ENCODE results near the gene CIDEC. TPM values are rescaled to one million over a fixed set of nuclear protein-coding genes. Genes with fewer than 3 reads are reported as not detected.
A peak's percentile ranks its signal among the peaks of the same experiment; 100 is the strongest.

The CIDEC gene
- total RNA-seq, 1 experiment from 2014 or later = 1.9 TPM

DNA sequence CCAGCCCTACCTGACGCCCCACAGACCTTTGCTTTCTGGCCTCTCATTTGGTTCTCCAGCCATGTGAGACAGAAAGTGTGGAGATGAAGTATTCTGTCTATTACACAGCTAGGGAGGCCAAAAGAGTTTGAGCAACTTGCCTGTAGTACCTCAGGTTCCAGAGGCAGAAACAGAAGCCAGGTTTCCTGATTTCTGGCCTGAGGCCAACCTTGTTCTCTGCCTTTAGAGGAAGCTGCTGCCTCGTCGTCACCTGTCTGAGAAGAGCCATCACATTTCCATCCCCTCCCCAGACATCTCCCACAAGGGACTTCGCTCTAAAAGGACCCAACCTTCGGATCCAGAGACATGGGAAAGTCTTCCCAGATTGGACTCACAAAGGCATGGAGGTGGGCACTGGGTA is 26.4 kb upstream of the CIDEC start:
- Mint-ChIP-seq H3K4me1 (ENCODE audit: low read depth, unreplicated experiment) (peaks cover under 1% of the 10 kb centered on the region), H3K36me3 (ENCODE audit: insufficient read depth, unreplicated experiment) (peaks cover 56% of the 10 kb centered on the region), H3K4me3 (ENCODE audit: unreplicated experiment) (no peak overlapping the region), H3K27me3 (ENCODE audit: insufficient read depth, unreplicated experiment) (no peaks in the 10 kb centered on the region), H3K27ac (ENCODE audit: unreplicated experiment) (no peak overlapping the region), H3K9me3 (ENCODE audit: unreplicated experiment) (no peaks in the 10 kb centered on the region)
- DNase-seq = no peak
- intact Hi-C loops (cut with micrococcal nuclease; ENCODE audit: unreplicated experiment) = no loop called here
- H3K36me3 ChIP-seq (ENCODE audit: control insufficient read depth, insufficient read depth, low read length) = peaks cover 6% of the 10 kb centered on the region
- no peaks in the 10 kb centered on the region for H3K9me3 ChIP-seq
- no TSS peak for BruUV-seq (replicated peaks)
- ChIA-PET POLR2A (no interaction called here), CTCF (no interaction called here)
- TF ChIP-seq, protein P1, sequence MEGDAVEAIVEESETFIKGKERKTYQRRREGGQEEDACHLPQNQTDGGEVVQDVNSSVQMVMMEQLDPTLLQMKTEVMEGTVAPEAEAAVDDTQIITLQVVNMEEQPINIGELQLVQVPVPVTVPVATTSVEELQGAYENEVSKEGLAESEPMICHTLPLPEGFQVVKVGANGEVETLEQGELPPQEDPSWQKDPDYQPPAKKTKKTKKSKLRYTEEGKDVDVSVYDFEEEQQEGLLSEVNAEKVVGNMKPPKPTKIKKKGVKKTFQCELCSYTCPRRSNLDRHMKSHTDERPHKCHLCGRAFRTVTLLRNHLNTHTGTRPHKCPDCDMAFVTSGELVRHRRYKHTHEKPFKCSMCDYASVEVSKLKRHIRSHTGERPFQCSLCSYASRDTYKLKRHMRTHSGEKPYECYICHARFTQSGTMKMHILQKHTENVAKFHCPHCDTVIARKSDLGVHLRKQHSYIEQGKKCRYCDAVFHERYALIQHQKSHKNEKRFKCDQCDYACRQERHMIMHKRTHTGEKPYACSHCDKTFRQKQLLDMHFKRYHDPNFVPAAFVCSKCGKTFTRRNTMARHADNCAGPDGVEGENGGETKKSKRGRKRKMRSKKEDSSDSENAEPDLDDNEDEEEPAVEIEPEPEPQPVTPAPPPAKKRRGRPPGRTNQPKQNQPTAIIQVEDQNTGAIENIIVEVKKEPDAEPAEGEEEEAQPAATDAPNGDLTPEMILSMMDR (IDR thresholded peaks at IDR 0.05; ENCODE audit: insufficient read depth in 1 of 2, low read depth in 1 of 2, low read length in 1 of 2, severe bottlenecking in 1 of 2, unreplicated experiment in 1 of 2) = no peak
- H3K4me3 ChIP-seq (ENCODE audit: low read depth, low read length) = no peak overlapping the region
- H3K4me1 ChIP-seq = peaks cover 16% of the 10 kb centered on the region
- no peaks in the 10 kb centered on the region for H3K27me3 ChIP-seq (replicated peaks; ENCODE audit: control insufficient read depth, insufficient read depth, low read length)

DNA sequence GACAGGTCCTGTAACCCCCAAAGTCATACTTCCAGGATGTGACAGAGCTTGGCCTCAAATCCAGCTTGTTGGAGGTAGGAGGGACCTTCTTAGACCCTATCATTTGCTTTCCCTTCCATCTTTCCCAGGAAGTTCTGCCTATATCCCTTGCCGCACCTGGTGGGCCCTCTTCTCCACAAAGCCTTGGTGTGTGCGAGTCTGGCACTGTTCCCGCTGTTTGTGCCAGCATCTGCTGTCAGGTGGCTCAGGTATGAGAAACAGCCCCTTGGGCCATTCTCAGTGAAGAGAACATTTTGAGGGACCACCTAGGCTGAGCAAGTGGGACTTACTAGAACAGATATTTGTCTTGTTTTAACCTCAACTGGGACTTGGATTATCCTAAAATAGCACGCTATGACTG is 23.9 kb upstream of the CIDEC start:
- peak overlapping the region; percentile 54 for H3K4me3 ChIP-seq (ENCODE audit: low read depth, low read length)

DNA sequence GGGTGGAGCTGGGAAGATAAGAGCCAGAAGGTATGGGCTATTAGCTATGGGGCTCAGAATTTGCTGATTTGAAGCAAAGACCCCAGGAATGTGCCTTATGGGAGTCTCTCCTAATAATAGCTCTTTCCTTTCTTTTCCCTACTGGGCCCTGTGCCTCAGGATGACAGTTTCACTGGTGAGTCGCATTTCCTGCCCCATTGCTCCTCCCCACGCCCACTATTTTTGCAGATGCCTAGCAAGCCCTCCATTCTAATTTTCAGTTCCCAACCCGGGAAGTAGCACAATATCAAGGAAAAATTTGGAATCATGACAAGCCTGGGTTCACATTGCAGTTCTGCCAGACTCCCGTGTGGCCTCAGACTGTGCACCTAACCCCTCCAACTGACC is 23.2 kb upstream of the CIDEC start:
- Histone ChIP-seq H3K27me3 (replicated peaks; ENCODE audit: control insufficient read depth, insufficient read depth, low read length) (no peaks in the 10 kb centered on the region), H3K36me3 (ENCODE audit: control insufficient read depth, insufficient read depth, low read length) (no peaks in the 10 kb centered on the region; the same call in none of the 2 replicates), H3K4me3 (ENCODE audit: low read depth, low read length) (peak overlapping the region; percentile 54), H3K4me1 (peaks cover 45% of the 10 kb centered on the region), H3K9me3 (peaks cover 4% of the 10 kb centered on the region)
- Mint-ChIP-seq H3K4me1 (ENCODE audit: low read depth, unreplicated experiment) (peaks cover 18% of the 10 kb centered on the region), H3K36me3 (ENCODE audit: insufficient read depth, unreplicated experiment) (peaks cover 50% of the 10 kb centered on the region), H3K27ac (ENCODE audit: unreplicated experiment) (peak overlapping the region; percentile 90), H3K9me3 (ENCODE audit: unreplicated experiment) (no peaks in the 10 kb centered on the region), H3K27me3 (ENCODE audit: insufficient read depth, unreplicated experiment) (no peaks in the 10 kb centered on the region), H3K4me3 (ENCODE audit: unreplicated experiment) (peak overlapping the region; percentile 94)
- intact Hi-C loops (cut with micrococcal nuclease; ENCODE audit: unreplicated experiment) = no loop called here
- TF ChIP-seq, protein P1 (IDR thresholded peaks at IDR 0.05; ENCODE audit: insufficient read depth in 1 of 2, low read depth in 1 of 2, low read length in 1 of 2, severe bottlenecking in 1 of 2, unreplicated experiment in 1 of 2) = no peak
- BruUV-seq (replicated peaks) = TSS peak; percentile 53
- ChIA-PET POLR2A (interaction anchor here (0.5 to 2.2 kb wide), 5 partner anchors 12 to 110 kb away, joined by 3 to 30 read pairs (median 12); partner anchors contain the start of genes ARPC4, CRELD1 and IL17RC), CTCF (interaction anchor here (0.5 to 3.1 kb wide), 6 partner anchors 11 to 304 kb away, joined by 3 to 14 read pairs (median 5); partner anchors contain the start of gene IL17RC)
- DNase-seq = no peak

More for the DNA sequence above, 23.9 kb upstream of the CIDEC start:
- Mint-ChIP-seq H3K4me3 (ENCODE audit: unreplicated experiment) (peak overlapping the region; percentile 94), H3K27ac (ENCODE audit: unreplicated experiment) (peak overlapping the region; percentile 90), H3K27me3 (ENCODE audit: insufficient read depth, unreplicated experiment) (no peaks in the 10 kb centered on the region), H3K4me1 (ENCODE audit: low read depth, unreplicated experiment) (peaks cover 13% of the 10 kb centered on the region), H3K9me3 (ENCODE audit: unreplicated experiment) (no peaks in the 10 kb centered on the region), H3K36me3 (ENCODE audit: insufficient read depth, unreplicated experiment) (peaks cover 52% of the 10 kb centered on the region)
- intact Hi-C loops (cut with micrococcal nuclease; ENCODE audit: unreplicated experiment) = no loop called here
- TF ChIP-seq, protein P1 (IDR thresholded peaks at IDR 0.05; ENCODE audit: insufficient read depth in 1 of 2, low read depth in 1 of 2, low read length in 1 of 2, severe bottlenecking in 1 of 2, unreplicated experiment in 1 of 2) = no peak
- POLR2A ChIA-PET = interaction anchor here (0.5 to 2.0 kb wide), 2 partner anchors 13 to 30 kb away, joined by 4 to 12 read pairs; partner anchors contain the start of gene CRELD1
- no peaks in the 10 kb centered on the region for H3K27me3 ChIP-seq (replicated peaks; ENCODE audit: control insufficient read depth, insufficient read depth, low read length)
- H3K36me3 ChIP-seq (ENCODE audit: control insufficient read depth, insufficient read depth, low read length) = peaks cover 5% of the 10 kb centered on the region
- CTCF ChIA-PET = interaction anchor here (0.5 to 1.8 kb wide), 3 partner anchors 11 to 304 kb away, joined by 3 to 5 read pairs (median 5); no protein-coding TSS in a partner anchor
- H3K4me1 ChIP-seq = peaks cover 38% of the 10 kb centered on the region
- H3K9me3 ChIP-seq = peaks cover 4% of the 10 kb centered on the region
- no peak for DNase-seq
- no TSS peak for BruUV-seq (replicated peaks)
